C4-2B (cell line): ENCODE results near the gene STAB2.

Experiments
- CTCF ChIP-seq: fragments of 450-650 bp; conservative IDR thresholded peaks from 2 replicates; pipeline ENCODE4 v1.5.1; 2017; ENCODE audit warnings: mild to moderate bottlenecking
- ZFX ChIP-seq: fragments of 450-650 bp; IDR thresholded peaks from 2 replicates; pipeline ENCODE4 v1.6.1; 2017

GRCh38 chr12:103588680-103589079 is 1.6 kb downstream of the STAB2 start:
- no peak for TF ChIP-seq CTCF
- no peak for TF ChIP-seq ZFX
